ENCODE data around the gene MRPL43. TPM values are rescaled to one million over a fixed set of nuclear protein-coding genes. Genes with fewer than 3 reads are reported as not detected.
"Not testable (repeated sequence)": the region's sequence is repeated elsewhere in the genome, so short reads cannot be mapped to it uniquely, and the experiment has no call there.

MRPL43 gene
- total RNA-seq: 85.4 TPM

GRCh38 chr10:100986952-100987684 lies at the start of gene MRPL43, which contains the start of gene TWNK:
TSS of gene MRPL43 (minus strand) at chr10:100987497. CDS start at chr10:100987443, 54 bp downstream.
TSS of gene TWNK (plus strand) at chr10:100987543. CDS start at chr10:100988211, 668 bp downstream.
- Histone ChIP-seq H3K9me3 (no peaks in the 10 kb centered on the region), H3K27ac (peak within 1 kb of the TSS; percentile 85), H3K4me3 (peak within 1 kb of the TSS; percentile 92 to 99), H3K36me3 (peaks cover 0 to 34% of the 10 kb centered on the region in 2 donors), H3K4me1 (peaks cover 41% of the 10 kb centered on the region), H3K27me3 (no peaks in the 10 kb centered on the region)
- no peak for DNase-seq (ENCODE audit: extremely low spot score in 2 of 2)
- intact Hi-C loops (cut with DNase I): no loop called here
- TF ChIP-seq, protein P1, sequence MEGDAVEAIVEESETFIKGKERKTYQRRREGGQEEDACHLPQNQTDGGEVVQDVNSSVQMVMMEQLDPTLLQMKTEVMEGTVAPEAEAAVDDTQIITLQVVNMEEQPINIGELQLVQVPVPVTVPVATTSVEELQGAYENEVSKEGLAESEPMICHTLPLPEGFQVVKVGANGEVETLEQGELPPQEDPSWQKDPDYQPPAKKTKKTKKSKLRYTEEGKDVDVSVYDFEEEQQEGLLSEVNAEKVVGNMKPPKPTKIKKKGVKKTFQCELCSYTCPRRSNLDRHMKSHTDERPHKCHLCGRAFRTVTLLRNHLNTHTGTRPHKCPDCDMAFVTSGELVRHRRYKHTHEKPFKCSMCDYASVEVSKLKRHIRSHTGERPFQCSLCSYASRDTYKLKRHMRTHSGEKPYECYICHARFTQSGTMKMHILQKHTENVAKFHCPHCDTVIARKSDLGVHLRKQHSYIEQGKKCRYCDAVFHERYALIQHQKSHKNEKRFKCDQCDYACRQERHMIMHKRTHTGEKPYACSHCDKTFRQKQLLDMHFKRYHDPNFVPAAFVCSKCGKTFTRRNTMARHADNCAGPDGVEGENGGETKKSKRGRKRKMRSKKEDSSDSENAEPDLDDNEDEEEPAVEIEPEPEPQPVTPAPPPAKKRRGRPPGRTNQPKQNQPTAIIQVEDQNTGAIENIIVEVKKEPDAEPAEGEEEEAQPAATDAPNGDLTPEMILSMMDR (IDR thresholded peaks at IDR 0.05): no peak
- peak; percentile 84 to 89 for TF ChIP-seq POLR2AphosphoS5 (IDR thresholded peaks at IDR 0.05; ENCODE audit: insufficient read depth in 1 of 2, low read depth in 1 of 2)

GRCh38 chr10:101036726-101037125 lies 49.4 kb upstream of the MRPL43 start:
- DNase-seq (ENCODE audit: extremely low spot score in 2 of 2): no peak
- no peaks in the 10 kb centered on the region for H3K9me3 ChIP-seq
- no peak overlapping the region for H3K4me3 ChIP-seq
- TF ChIP-seq, protein P1 (IDR thresholded peaks at IDR 0.05): no peak
- no peak for TF ChIP-seq POLR2AphosphoS5 (IDR thresholded peaks at IDR 0.05; ENCODE audit: insufficient read depth in 1 of 2, low read depth in 1 of 2)
- TF ChIP-seq POLR2A (IDR thresholded peaks at IDR 0.05): no peak
- H3K36me3 ChIP-seq: peaks cover 0 to 43% of the 10 kb centered on the region in 2 donors
- intact Hi-C loops (cut with DNase I): no loop called here
- no peaks in the 10 kb centered on the region for H3K27me3 ChIP-seq
- peaks cover 32% of the 10 kb centered on the region for H3K4me1 ChIP-seq
- H3K27ac ChIP-seq: no peak overlapping the region

GRCh38 chr10:101035916-101036702 lies 48.8 kb upstream of the MRPL43 start:
- H3K27me3 ChIP-seq: no peaks in the 10 kb centered on the region
- H3K4me1 ChIP-seq: peaks cover 36% of the 10 kb centered on the region
- TF ChIP-seq, protein P1 (IDR thresholded peaks at IDR 0.05): no peak
- TF ChIP-seq POLR2AphosphoS5 (IDR thresholded peaks at IDR 0.05; ENCODE audit: insufficient read depth in 1 of 2, low read depth in 1 of 2): no peak
- TF ChIP-seq POLR2A (IDR thresholded peaks at IDR 0.05): no peak
- intact Hi-C loops (cut with DNase I): no loop called here
- H3K27ac ChIP-seq: no peak overlapping the region
- no peak overlapping the region for H3K4me3 ChIP-seq
- H3K36me3 ChIP-seq: peaks cover 0 to 43% of the 10 kb centered on the region in 2 donors
- no peak for DNase-seq (ENCODE audit: extremely low spot score in 2 of 2)
- no peaks in the 10 kb centered on the region for H3K9me3 ChIP-seq

GRCh38 chr10:101035314-101035713 lies 48.0 kb upstream of the MRPL43 start:
- H3K4me3 ChIP-seq: no peak overlapping the region
- intact Hi-C loops (cut with DNase I): no loop called here
- H3K4me1 ChIP-seq: peaks cover 42% of the 10 kb centered on the region
- H3K27me3 ChIP-seq: no peaks in the 10 kb centered on the region
- TF ChIP-seq, protein P1 (IDR thresholded peaks at IDR 0.05): no peak
- H3K9me3 ChIP-seq: no peaks in the 10 kb centered on the region
- peaks cover 0 to 43% of the 10 kb centered on the region in 2 donors for H3K36me3 ChIP-seq
- no peak overlapping the region for H3K27ac ChIP-seq
- DNase-seq (ENCODE audit: extremely low spot score in 2 of 2): no peak

DNA sequence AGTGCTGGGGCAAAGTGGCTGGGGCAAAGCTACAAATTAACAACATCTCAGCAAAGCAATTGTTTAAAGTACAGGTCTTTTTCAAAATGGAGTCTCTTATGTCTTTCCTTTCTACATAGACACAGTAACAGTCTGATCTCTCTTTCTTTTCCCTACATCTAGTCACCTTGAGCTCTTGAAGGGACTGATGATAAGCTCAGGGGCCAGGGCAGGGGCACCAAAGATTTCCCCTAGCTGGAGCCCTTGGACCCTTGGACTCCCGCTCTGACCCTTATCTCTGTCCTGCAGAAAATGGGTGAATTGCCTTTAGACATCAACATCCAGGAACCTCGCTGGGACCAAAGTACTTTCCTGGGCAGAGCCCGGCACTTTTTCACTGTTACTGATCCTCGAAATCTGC lies 47.1 kb upstream of the MRPL43 start:
- H3K9me3 ChIP-seq; DNase-seq (ENCODE audit: extremely low spot score in 2 of 2); H3K4me3 ChIP-seq; H3K27me3 ChIP-seq; intact Hi-C loops (cut with DNase I); H3K27ac ChIP-seq: not testable (repeated sequence)
- Histone ChIP-seq H3K4me1 (peaks cover 45% of the 10 kb centered on the region), H3K36me3 (peaks cover 0 to 43% of the 10 kb centered on the region in 2 donors)

All from vagina (tissue), 2 donors.